GM19452 (cell line): Measurements from ENCODE around the gene SPRED1.
"Not testable (repeated sequence)": the region's sequence is repeated elsewhere in the genome, so short reads cannot be mapped to it uniquely, and the experiment has no call there.

ENCODE experiments used
- ATAC-seq: cut with Tn5 transposase; IDR thresholded peaks from one replicate; pipeline ENCODE4 v1.9.1; 2021; ENCODE audit not compliant: unreplicated experiment

Gene SPRED1

GRCh38 chr15:38275959-38276358 lies 23.3 kb downstream of the SPRED1 start:
- no peak for ATAC-seq

GRCh38 chr15:38277281-38277680 lies 24.6 kb downstream of the SPRED1 start:
- ATAC-seq: not testable (repeated sequence)

GRCh38 chr15:38281031-38281430 lies 28.4 kb downstream of the SPRED1 start:
- no peak for ATAC-seq

- ATAC-seq: no peak
Observed at GRCh38 chr15:38283010-38283409, 30.4 kb downstream of the SPRED1 start.

- ATAC-seq: no peak
Observed at GRCh38 chr15:38285456-38285855, 32.8 kb downstream of the SPRED1 start.

- ATAC-seq: no peak
Observed at GRCh38 chr15:38294126-38294525, 41.5 kb downstream of the SPRED1 start.

GRCh38 chr15:38297623-38298388 lies 45.2 kb downstream of the SPRED1 start:
- no peak for ATAC-seq

GRCh38 chr15:38299216-38299615 lies 46.6 kb downstream of the SPRED1 start:
- no peak for ATAC-seq

GRCh38 chr15:38300395-38300794 lies 47.8 kb downstream of the SPRED1 start:
- ATAC-seq: no peak

- no peak for ATAC-seq
Observed at GRCh38 chr15:38304481-38304880, 51.8 kb downstream of the SPRED1 start.

GRCh38 chr15:38307251-38307650 lies 54.6 kb downstream of the SPRED1 start:
- no peak for ATAC-seq

GRCh38 chr15:38307861-38308641 lies 55.4 kb downstream of the SPRED1 start:
- no peak for ATAC-seq

GRCh38 chr15:38308797-38309196 lies 56.2 kb downstream of the SPRED1 start:
- ATAC-seq: no peak

- no peak for ATAC-seq
Observed at GRCh38 chr15:38312190-38312589, 59.6 kb downstream of the SPRED1 start.

GRCh38 chr15:38316311-38316710 lies 63.7 kb downstream of the SPRED1 start:
- ATAC-seq: no peak

- ATAC-seq: no peak
Observed at GRCh38 chr15:38320181-38320580, 67.5 kb downstream of the SPRED1 start.

- ATAC-seq: no peak
Observed at GRCh38 chr15:38320866-38321265, 68.2 kb downstream of the SPRED1 start.

- ATAC-seq: no peak
Observed at GRCh38 chr15:38323895-38324294, 71.3 kb downstream of the SPRED1 start.

GRCh38 chr15:38324939-38325647 lies 72.5 kb downstream of the SPRED1 start:
- ATAC-seq: no peak

GRCh38 chr15:38325648-38325990 lies 73.0 kb downstream of the SPRED1 start:
- no peak for ATAC-seq

- no peak for ATAC-seq
Observed at GRCh38 chr15:38332711-38333110, 80.1 kb downstream of the SPRED1 start.

GRCh38 chr15:38335116-38335515 lies 82.5 kb downstream of the SPRED1 start:
- no peak for ATAC-seq
